Esophagus squamous epithelium (tissue), 5 donors: ENCODE data around the gene LIN52. TPM values are rescaled to one million over a fixed set of nuclear protein-coding genes. Genes with fewer than 3 reads are reported as not detected.

Experiments
- DNase-seq: peaks from one replicate; lab custom pipeline; 2025; lab: John Stamatoyannopoulos, UW
- H3K27ac ChIP-seq, 4 donors: fragments of 200-600 bp; sonication (generic); one replicate each; pipeline ENCODE4 v1.5.1; 2016 to 2019; ENCODE audit warnings: mild to moderate bottlenecking in 1 of 4
- H3K27me3 ChIP-seq, 4 donors: fragments of 200-600 bp; sonication (generic); 1 replicate in 3 of 4; 2 replicates in 1 of 4; pipeline versions ENCODE4 v1.5.1 to v1.6.0; 2017 to 2021; ENCODE audit warnings: antibody characterized with exemption in 1 of 4
- H3K36me3 ChIP-seq, 3 donors: fragments of 200-600 bp; sonication (generic); one replicate each; pipeline ENCODE4 v1.5.1; 2016 to 2019
- H3K4me1 ChIP-seq, 3 donors: fragments of 200-600 bp; sonication (generic); one replicate each; pipeline ENCODE4 v1.5.1; 2017 to 2019
- H3K4me3 ChIP-seq, 4 donors: fragments of 200-600 bp; sonication (generic); 1 replicate in 3 of 4; 2 replicates in 1 of 4; pipeline ENCODE4 v1.5.1; 2016 to 2019; ENCODE audit warnings: mild to moderate bottlenecking in 2 of 4, moderate library complexity in 1 of 4
- H3K9me3 ChIP-seq, 3 donors: fragments of 200-600 bp; sonication (generic); one replicate each; pipeline ENCODE4 v1.5.1; 2016 to 2019
- POLR2A ChIP-seq, 4 donors: fragments of 450-650 bp; IDR thresholded peaks; one replicate each; pipeline ENCODE4 v1.6.1; 2017; ENCODE audit warnings: antibody characterized with exemption in 4 of 4, mild to moderate bottlenecking in 4 of 4, moderate library complexity in 3 of 4
- WGBS, 2 donors: methylation state at CpG; one replicate each; pipeline ENCODE4 v1.1.5; 2018; 5-methylcytosine and 5-hydroxymethylcytosine counted together
- intact Hi-C: fragments of 100-400 bp; cut with DNase I; formaldehyde crosslinking; loops from one replicate; pipeline ENCODE4 v1.15.0; 2022
- total RNA-seq, 4 donors: library from RNA; depleted of rRNA; stranded (reverse); fragments of >200 nt; gene quantifications; one replicate each; pipeline ENCODE4 v1.1.0, GENCODE V29; 2016
- TF ChIP-seq, protein P1 (sequence below), 6 experiments: fragments of 450-650 bp in 4 of 6; fragments of 200-600 bp in 2 of 6; sonication (generic) in 2 of 6; IDR thresholded peaks; one replicate each; pipeline ENCODE4 v1.5.1; 2016 to 2019; ENCODE audit warnings: antibody characterized with exemption in 6 of 6, mild to moderate bottlenecking in 4 of 6, moderate library complexity in 4 of 6
- donor health status: DM: yes; HTN: yes; CAD: no.

Gene LIN52
- total RNA-seq, 4 donors from 2014 or later = 2.4 to 8.9 (median 6.1) TPM

DNA sequence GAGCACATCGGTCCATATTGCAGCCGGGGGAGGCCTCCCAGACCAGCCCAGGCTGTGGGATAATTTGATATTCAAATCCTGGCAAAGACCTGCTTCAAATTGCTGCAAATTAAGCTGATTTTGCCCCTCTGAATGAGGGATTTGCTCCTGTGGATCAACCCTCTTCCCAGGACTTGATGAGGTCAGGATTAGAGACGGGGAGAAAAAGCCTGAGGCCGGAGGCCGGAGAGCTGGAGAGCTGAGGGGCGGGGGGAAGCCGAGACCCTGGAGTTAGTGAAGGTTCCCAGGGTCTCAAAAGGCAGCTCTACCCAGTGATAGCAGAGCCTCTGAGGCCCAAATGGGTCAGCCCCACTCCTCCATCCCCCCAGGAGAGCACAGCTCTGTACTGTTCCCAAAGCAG, 137.0 kb downstream of the LIN52 start:
- Histone ChIP-seq H3K4me3 (no peak overlapping the region), H3K9me3 (no peaks in the 10 kb centered on the region), H3K27ac (no peak overlapping the region), H3K36me3 (no peaks in the 10 kb centered on the region), H3K4me1 (peaks cover 0 to 11% (median 6%) of the 10 kb centered on the region in 3 donors), H3K27me3 (peaks cover 0 to 81% (median 5%) of the 10 kb centered on the region in 4 donors)
- intact Hi-C loops = no loop called here
- WGBS, 2 donors = 85 to 88% methylated on average over 4 to 5 of the region's 7 CpGs
- TF ChIP-seq POLR2A (IDR thresholded peaks at IDR 0.05) = no peak
- TF ChIP-seq, protein P1, sequence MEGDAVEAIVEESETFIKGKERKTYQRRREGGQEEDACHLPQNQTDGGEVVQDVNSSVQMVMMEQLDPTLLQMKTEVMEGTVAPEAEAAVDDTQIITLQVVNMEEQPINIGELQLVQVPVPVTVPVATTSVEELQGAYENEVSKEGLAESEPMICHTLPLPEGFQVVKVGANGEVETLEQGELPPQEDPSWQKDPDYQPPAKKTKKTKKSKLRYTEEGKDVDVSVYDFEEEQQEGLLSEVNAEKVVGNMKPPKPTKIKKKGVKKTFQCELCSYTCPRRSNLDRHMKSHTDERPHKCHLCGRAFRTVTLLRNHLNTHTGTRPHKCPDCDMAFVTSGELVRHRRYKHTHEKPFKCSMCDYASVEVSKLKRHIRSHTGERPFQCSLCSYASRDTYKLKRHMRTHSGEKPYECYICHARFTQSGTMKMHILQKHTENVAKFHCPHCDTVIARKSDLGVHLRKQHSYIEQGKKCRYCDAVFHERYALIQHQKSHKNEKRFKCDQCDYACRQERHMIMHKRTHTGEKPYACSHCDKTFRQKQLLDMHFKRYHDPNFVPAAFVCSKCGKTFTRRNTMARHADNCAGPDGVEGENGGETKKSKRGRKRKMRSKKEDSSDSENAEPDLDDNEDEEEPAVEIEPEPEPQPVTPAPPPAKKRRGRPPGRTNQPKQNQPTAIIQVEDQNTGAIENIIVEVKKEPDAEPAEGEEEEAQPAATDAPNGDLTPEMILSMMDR (IDR thresholded peaks at IDR 0.05) = no peak
- DNase-seq = no peak

DNA sequence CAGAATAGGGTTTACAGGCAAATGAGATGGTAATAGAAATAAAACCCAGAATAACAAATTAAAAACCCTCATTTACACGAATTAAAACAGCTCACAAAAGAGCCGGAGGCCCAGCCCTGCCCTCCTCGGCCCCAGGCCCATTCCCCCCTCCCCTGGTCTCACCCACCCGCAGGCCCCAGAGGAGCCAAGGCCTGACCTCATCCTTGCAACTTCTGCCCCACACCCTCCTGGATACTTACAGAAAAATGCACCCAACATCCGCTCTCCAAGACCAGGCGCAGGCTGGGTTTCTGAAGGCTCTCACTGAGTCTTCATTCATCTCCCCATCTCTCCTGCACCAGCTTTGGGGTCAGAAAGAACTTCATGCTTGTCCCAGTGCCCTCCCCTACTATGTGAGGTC, 138.3 kb downstream of the LIN52 start:
- H3K27me3 ChIP-seq = peaks cover 0 to 79% (median 5%) of the 10 kb centered on the region in 4 donors
- intact Hi-C loops = no loop called here

DNA sequence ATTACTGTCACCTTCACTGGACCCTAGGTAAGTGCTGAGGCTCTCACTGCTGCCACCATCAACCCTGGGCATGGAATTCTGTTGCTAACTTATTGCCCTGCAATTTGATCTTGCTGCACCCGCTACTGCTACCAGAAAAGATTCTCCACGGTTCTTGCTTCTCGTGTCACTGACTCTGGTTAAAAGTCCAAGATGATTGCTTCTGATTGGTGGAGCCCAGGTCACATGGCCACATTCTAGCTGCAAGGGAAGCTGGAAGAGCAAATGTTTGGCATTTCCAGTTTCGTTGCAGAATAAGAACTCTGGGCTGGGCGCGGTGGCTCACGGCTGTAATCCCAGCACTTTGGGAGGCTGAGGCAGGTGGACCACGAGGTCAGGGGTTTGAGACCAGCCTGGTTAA, 147.0 kb downstream of the LIN52 start:
- peaks cover 0 to 5% (median 4%) of the 10 kb centered on the region in 3 donors for H3K9me3 ChIP-seq
- H3K36me3 ChIP-seq = no peaks in the 10 kb centered on the region
- no peak overlapping the region for H3K4me3 ChIP-seq
- no peak for DNase-seq
- no peaks in the 10 kb centered on the region for H3K4me1 ChIP-seq
- TF ChIP-seq POLR2A (IDR thresholded peaks at IDR 0.05) = no peak
- H3K27me3 ChIP-seq = peaks cover 0 to 73% (median 0%) of the 10 kb centered on the region in 4 donors
- 74 to 77% methylated on average over 8 of the region's 8 CpGs for WGBS, 2 donors
- intact Hi-C loops = no loop called here
- no peak overlapping the region for H3K27ac ChIP-seq

More for the DNA sequence above, 138.3 kb downstream of the LIN52 start:
- DNase-seq = no peak
- Histone ChIP-seq H3K27ac (no peak overlapping the region), H3K9me3 (no peaks in the 10 kb centered on the region), H3K4me1 (peaks cover 0 to 3% (median 0%) of the 10 kb centered on the region in 3 donors), H3K4me3 (no peak overlapping the region), H3K36me3 (no peaks in the 10 kb centered on the region)
- 70 to 76% methylated on average over 5 to 6 of the region's 6 CpGs for WGBS, 2 donors
- TF ChIP-seq, protein P1 (IDR thresholded peaks at IDR 0.05) = no peak
- no peak for TF ChIP-seq POLR2A (IDR thresholded peaks at IDR 0.05)

DNA sequence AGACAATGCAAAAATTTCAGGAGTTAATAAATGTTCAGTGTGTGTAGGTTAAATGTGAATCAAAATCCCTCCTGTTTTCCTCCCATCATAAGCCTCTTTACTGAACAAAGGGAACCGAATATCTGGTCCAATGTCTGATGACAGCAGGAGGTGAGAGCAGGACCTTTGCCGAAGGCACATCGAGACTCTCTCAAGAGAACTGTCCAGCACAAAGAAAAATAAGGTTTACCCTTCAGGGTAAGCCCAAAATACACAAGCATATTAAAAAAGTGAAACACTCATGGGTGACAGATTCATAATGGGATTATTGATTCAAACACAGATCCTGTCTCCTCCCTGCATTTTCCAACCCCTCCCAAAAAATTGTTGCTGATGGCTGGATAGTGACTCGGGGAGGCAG, 150.3 kb downstream of the LIN52 start:
- H3K27ac ChIP-seq = no peak overlapping the region
- intact Hi-C loops = no loop called here
- TF ChIP-seq, protein P1 (IDR thresholded peaks at IDR 0.05) = no peak
- no peak for TF ChIP-seq POLR2A (IDR thresholded peaks at IDR 0.05)
- H3K9me3 ChIP-seq = peaks cover 0 to 5% (median 4%) of the 10 kb centered on the region in 3 donors
- 36 to 43% methylated on average over 4 of the region's 4 CpGs for WGBS, 2 donors
- H3K4me1 ChIP-seq = peaks cover under 1 to 8% (median 5%) of the 10 kb centered on the region in 3 donors
- no peaks in the 10 kb centered on the region for H3K36me3 ChIP-seq
- H3K27me3 ChIP-seq = peaks cover 7 to 80% (median 17%) of the 10 kb centered on the region in 4 donors
- DNase-seq = no peak
- H3K4me3 ChIP-seq = no peak overlapping the region

DNA sequence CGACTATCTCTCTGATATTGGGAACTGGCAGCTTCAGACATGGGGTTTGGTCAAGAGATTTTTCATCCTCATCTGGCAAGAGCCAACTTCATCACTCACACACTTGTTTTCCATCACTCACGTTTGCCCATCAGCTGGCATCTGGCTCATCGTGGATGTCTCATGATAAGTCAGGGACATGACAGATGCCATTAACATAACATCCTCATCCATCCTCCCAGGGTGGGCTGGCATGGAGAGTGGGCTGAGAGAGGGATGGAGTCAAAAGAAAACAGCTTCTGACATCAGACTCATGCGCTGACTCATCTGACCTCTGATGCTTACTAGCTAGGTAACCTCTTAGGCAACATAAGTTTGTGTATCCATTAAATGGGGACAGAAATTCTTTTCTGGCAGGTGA, 152.7 kb downstream of the LIN52 start:
- intact Hi-C loops = no loop called here
- Histone ChIP-seq H3K27ac (no peak overlapping the region), H3K27me3 (peaks cover 24 to 95% (median 41%) of the 10 kb centered on the region in 4 donors), H3K4me1 (peaks cover 17 to 31% (median 23%) of the 10 kb centered on the region in 3 donors), H3K4me3 (no peak overlapping the region), H3K9me3 (no peaks in the 10 kb centered on the region), H3K36me3 (no peaks in the 10 kb centered on the region)
- TF ChIP-seq POLR2A (IDR thresholded peaks at IDR 0.05) = no peak
- TF ChIP-seq, protein P1 (IDR thresholded peaks at IDR 0.05) = no peak
- 63 to 82% methylated on average over 1 to 4 of the region's 4 CpGs for WGBS, 2 donors
- no peak for DNase-seq
